Transverse colon (tissue), 4 donors: ENCODE results near the gene SP1.
"Not testable (repeated sequence)": the region's sequence is repeated elsewhere in the genome, so short reads cannot be mapped to it uniquely, and the experiment has no call there.

Source experiments
- CTCF ChIP-seq, 5 experiments: fragments of 200-600 bp in 3 of 5; fragments of 450-650 bp in 2 of 5; sonication (generic) in 3 of 5; IDR thresholded peaks; 1 replicate in 2 of 5; 2 replicates in 3 of 5; pipeline ENCODE4 v1.5.1; 2016 to 2017; ENCODE audit warnings: antibody characterized with exemption in 5 of 5, inconsistent platforms in 3 of 5, mild to moderate bottlenecking in 2 of 5, moderate library complexity in 1 of 5
- EP300 ChIP-seq: sonication (generic); formaldehyde crosslinking; IDR thresholded peaks from one replicate; pipeline ENCODE4 v1.6.1; 2017; ENCODE audit warnings: antibody characterized with exemption, low read depth
- POLR2A ChIP-seq: fragments of 450-650 bp; IDR thresholded peaks from one replicate; pipeline ENCODE4 v1.6.1; 2016; ENCODE audit warnings: antibody characterized with exemption, mild to moderate bottlenecking, moderate library complexity
- POLR2AphosphoS5 ChIP-seq, 3 donors: sonication (generic); formaldehyde crosslinking; IDR thresholded peaks; one replicate each; pipeline ENCODE4 v1.6.1; 2016; ENCODE audit warnings: antibody characterized with exemption in 3 of 3

- TF ChIP-seq POLR2A; CTCF (IDR thresholded peaks at IDR 0.05); POLR2AphosphoS5 (IDR thresholded peaks at IDR 0.05); EP300: not testable (repeated sequence)
Measured at GRCh38 chr12:53374277-53374676, 5.7 kb upstream of the SP1 start.
